ENCODE measurements around the gene SLC26A1.

GRCh38 chr4:984336-985054 lies 8.7 kb downstream of the SLC26A1 start:
- TF ChIP-seq CTCF (IDR thresholded peaks at IDR 0.05; ENCODE audit: insufficient read depth, low read length, poor library complexity, severe bottlenecking) (no peak), EZH2phosphoT487 (conservative IDR thresholded peaks at IDR 0.05; ENCODE audit: low read length) (no peak)

Data from SU-DHL-6 (cell line).